Stimulated activated CD4-positive, alpha-beta T cell treated with anti-CD3 and anti-CD28 coated beads, Interleukin-15, amount 100 ng/mL, for 48 hours (primary cell): Measurements from ENCODE around the gene CA14.
"Not testable (repeated sequence)": the region's sequence is repeated elsewhere in the genome, so short reads cannot be mapped to it uniquely, and the experiment has no call there.

Experiments
- DNase-seq, 2 donors: peaks; one replicate each; pipeline ENCODE4 v3.0.0-alpha.2; 2020; ENCODE audit warnings: low read depth in 2 of 2

CA14 gene

GRCh38 chr1:150280138-150280707, 22.6 kb downstream of the CA14 start:
- no peak for DNase-seq

GRCh38 chr1:150281221-150281757, 23.7 kb downstream of the CA14 start:
- DNase-seq: peak; percentile 23 to 50

GRCh38 chr1:150281758-150282557, 24.4 kb downstream of the CA14 start, which contains the start of gene CIART:
Gene CIART, plus strand, starts transcription at chr1:150282554. Its CDS starts 714 bp downstream, at chr1:150283268.
- peak; percentile 76 to 78 for DNase-seq

- DNase-seq: no peak
Measured at GRCh38 chr1:150282558-150282958, 25.0 kb downstream of the CA14 start.

- DNase-seq: no peak
Measured at GRCh38 chr1:150283260-150283659, 25.7 kb downstream of the CA14 start.

GRCh38 chr1:150288382-150288781, 30.8 kb downstream of the CA14 start:
- DNase-seq: no peak

- no peak for DNase-seq
Measured at GRCh38 chr1:150288822-150289221, 31.2 kb downstream of the CA14 start.

GRCh38 chr1:150293433-150294253, 36.1 kb downstream of the CA14 start, which contains the start of gene MRPS21:
Gene MRPS21, plus strand, starts transcription at chr1:150293861. Its CDS starts 506 bp downstream, at chr1:150294367.
- peak; percentile 82 to 84 for DNase-seq

GRCh38 chr1:150295476-150295875, 37.9 kb downstream of the CA14 start:
- no peak for DNase-seq

- no peak for DNase-seq
Measured at GRCh38 chr1:150299716-150300115, 42.1 kb downstream of the CA14 start.

- DNase-seq: no peak
Measured at GRCh38 chr1:150302338-150302737, 44.8 kb downstream of the CA14 start.

- DNase-seq: no peak
Measured at GRCh38 chr1:150302902-150303301, 45.3 kb downstream of the CA14 start.

- DNase-seq: not testable (repeated sequence)
Measured at GRCh38 chr1:150308585-150308984, 51.0 kb downstream of the CA14 start.

- no peak for DNase-seq
Measured at GRCh38 chr1:150309758-150310508, 52.4 kb downstream of the CA14 start.

GRCh38 chr1:150311762-150312161, 54.2 kb downstream of the CA14 start:
- DNase-seq: no peak
